AG08395 (cell line): Measurements from ENCODE around the gene GALNT16.

Experiments used
- DNase-seq: peaks from one replicate; pipeline ENCODE4 v3.0.0; 2012; ENCODE audit warnings: mixed read lengths, low spot score

Gene GALNT16

GRCh38 chr14:69317102-69317755, 57.3 kb downstream of the GALNT16 start:
- peak; percentile 100 for DNase-seq

DNA sequence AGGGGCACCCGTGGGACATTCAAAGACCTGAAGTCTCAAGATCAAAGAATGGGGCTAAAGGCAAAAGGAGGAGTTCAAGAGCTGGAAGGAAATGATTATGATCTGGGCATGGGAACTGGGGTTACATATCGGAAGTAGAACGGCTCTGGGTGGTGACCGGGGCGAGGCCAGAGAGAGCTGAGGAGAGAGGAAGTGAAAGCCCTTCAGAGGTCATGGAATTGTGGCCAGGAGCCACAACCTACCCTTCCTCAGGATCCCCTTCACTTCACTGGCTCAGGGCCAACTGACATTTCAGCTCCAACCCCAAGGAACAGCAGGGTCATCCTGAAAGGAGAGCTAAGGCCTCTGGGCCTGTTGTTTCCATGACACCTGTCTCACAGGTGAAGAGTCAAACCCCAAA, 57.8 kb downstream of the GALNT16 start:
- DNase-seq: no peak

DNA sequence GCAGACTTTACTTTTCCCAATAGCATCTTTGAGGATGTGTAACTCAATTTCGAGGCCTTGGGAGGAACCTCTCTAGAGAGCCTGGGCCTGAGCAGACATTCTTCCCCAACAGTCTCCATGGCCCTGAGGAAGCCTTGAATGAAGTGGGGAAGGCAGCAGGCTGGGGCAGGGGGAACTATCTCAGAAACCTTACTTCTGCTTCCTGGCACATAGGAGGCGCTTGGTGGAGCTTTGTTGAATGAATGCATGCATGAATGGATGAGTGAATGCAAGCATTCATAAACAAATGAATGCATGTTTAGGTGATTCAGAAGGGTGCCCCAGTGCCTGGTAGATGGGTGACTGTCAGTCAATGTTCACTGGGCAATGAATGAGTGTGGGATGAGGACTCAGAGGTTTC, 58.3 kb downstream of the GALNT16 start:
- no peak for DNase-seq

- no peak for DNase-seq
Measured at GRCh38 chr14:69318901-69319475, 59.0 kb downstream of the GALNT16 start.

GRCh38 chr14:69319911-69320310, 60.0 kb downstream of the GALNT16 start:
- no peak for DNase-seq

DNA sequence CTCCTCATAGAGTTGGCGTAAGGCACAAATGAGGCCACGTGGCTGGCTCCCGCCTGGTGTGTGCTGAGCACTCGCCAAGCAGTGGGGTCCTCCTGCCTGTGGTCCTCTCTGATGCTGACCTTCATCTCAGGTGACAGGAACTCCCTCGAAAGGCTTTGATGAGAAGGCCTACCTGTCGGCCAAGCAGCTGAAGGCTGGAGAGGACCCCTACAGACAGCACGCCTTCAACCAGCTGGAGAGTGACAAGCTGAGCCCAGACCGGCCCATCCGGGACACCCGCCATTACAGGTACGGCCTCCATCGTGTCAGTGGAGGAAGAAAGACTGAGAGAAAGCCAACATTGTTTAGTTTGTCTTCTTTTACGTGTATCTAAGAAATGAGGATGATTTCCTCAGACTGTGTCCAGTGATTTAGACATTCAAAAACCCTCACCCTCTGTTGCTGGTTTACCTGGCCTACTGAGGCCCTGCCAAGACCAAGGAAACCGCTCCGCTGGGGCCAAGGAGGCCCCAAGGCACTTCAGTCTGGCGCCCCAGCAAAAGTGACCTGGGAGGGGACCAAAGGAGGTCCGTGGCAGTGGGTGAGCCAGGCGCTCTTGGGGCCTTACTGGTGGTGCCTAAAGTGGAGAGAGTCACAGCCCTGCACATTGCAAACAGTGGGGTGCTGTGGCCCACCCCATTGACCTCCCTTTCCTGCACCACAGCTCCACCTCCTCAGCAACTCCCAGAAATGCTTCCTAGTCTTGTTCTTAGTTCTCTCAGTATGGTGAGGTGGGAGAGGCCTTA, 60.8 kb downstream of the GALNT16 start:
- DNase-seq: no peak

DNA sequence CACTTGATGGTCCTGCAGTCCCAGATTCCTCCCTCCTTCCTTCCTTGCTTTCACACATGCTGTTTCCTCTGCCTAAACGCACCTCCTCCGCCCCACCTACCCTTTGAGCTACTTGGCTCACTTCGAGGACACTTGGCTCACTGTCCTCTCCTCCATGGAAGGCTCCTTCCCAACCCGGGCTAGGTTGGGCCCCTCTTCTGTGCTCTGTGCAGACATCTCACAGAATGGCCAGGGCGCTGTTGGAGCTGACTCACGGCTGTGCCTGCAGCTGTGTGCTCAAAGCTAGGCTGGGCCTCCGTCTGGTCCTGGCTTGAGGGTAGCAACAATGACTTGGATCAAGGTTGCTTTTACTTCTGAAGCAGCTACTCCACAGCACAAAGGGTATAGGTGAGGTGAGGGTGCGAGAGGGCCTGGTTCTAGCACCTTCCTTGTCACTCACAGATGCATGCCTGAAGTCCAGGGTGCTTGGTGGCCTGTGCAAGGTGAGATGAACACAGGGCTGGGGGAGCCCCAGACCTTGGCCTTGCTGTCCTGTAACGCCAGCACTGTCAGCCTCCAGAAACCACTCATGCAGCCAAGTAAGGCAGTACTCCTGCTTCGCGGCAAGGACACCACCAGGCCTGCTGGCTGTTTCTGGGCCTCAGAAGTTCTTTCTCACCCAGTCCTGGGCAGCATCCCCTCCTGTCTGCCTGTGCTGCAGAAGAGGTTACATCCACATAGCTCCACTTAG, 61.8 kb downstream of the GALNT16 start:
- no peak for DNase-seq

DNA sequence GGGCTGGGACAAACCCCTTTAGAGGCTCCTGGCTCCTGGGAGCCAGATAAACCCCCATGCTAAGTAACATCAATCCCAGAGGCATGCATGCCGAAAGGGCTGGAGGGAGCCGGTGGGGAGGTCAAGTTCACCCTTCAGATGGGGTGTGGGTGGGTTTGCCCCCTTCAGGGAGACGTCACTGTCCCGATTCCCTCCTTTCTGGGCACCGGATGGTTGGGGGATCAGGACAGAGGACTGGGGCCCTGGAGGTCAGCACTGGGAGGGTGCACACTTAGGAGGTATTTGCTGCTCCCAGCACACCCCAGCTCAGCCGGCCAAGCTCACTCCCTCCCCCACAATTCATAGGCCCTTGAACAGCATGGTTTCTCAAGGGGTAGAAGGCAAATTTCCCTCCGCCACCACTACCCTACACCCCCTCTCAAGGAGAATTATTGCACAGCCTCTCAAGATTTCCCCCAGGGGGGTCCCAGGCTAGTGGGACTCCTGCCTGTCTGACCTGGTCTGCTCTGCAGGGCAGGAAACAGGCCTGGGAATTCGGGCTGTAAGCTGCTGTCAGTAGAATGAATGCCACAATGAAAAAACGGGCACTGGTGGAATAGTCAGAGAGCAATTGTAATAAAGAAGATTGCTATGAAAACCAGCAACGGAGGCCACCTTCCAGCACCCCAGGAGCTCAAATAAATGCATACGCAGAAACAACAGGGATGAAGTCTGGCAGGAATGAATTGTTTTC, 63.5 kb downstream of the GALNT16 start:
- DNase-seq: no peak

GRCh38 chr14:69323999-69324282, 64.0 kb downstream of the GALNT16 start:
- no peak for DNase-seq

DNA sequence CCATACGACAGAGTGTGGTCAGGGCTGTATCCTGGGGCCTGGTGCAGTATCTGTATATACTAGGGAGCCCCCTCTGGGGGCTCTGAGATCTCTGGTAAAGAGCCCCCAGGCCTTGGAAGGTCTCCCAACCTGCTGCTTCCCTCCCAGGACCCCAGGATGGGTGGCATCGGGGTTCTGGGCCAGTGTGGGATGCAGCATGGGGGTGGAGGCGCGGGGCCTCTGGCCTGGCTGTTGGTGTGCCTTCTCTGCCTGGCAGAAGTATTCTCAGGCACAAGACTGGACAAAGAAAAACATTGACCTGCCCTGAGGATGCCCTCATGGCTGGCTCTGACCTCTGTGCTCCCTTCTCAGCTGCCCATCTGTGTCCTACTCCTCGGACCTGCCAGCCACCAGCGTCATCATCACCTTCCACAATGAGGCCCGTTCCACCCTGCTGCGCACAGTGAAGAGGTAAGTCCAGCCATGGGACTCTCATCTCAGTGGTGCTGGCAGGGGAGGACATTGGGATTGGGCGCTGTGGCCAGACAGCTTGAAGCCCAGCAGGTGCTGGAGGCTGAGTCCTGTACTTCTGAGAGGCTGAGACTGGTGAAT, 64.5 kb downstream of the GALNT16 start:
- DNase-seq: no peak

GRCh38 chr14:69325086-69325485, 65.1 kb downstream of the GALNT16 start:
- DNase-seq: no peak

GRCh38 chr14:69325646-69326265, 65.8 kb downstream of the GALNT16 start:
- DNase-seq: no peak

DNA sequence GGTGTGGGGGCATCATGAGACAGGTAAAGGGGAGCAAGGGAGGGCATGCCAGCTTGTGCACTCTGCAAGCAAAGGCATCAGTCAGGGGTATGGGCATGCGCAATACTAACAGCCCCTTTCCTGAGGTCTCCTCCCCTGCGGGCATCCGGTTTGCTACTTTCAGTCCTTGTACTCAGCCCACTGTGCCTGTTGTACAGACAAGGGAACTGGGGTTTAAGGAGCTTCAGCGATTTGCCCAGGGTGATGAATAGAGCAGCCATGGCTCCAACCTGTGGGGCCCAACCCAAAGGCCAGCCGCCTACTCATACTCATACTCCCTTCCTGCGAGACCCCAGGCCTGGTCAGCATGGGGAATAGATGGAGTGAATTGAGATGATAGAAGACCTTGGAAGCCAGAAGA, 66.7 kb downstream of the GALNT16 start:
- DNase-seq: no peak

- no peak for DNase-seq
Measured at GRCh38 chr14:69327507-69327906, 67.5 kb downstream of the GALNT16 start.

DNA sequence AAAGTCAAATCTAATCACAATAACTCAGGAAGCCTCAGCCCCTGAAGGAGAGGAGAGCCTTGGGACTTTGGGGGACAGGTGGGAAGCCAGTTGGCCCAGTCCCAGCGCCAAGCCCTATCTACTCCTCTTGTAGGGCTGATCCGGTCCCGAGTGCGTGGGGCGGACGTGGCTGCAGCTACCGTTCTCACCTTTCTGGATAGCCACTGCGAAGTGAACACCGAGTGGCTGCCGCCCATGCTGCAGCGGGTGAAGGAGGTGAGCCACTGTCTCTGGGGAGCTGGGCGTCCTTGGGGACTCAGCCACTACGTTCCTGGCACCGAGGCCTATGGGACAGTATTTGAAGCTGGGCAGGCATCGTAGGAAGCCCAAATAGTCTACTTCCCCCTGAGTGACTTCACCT, 68.4 kb downstream of the GALNT16 start:
- no peak for DNase-seq

DNA sequence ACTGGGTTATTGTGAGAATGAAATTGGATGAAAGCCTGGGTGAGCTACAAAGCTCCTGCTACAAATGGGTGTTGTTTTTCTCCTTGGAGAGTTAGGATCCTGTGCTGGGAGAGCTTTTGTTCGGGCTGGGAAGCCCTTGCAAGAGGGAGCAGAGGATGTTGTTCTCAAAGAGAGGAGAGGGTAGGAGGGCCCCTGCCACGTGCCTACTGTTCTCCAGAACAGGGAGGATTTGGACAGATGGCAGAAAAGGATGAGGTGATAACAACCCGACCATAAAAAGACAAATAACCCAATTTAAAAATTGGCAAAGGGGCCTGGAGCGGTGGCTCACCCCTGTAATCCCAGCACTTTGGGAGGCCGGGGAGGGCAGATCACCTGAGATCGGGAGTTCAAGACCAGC, 68.8 kb downstream of the GALNT16 start:
- no peak for DNase-seq

DNA sequence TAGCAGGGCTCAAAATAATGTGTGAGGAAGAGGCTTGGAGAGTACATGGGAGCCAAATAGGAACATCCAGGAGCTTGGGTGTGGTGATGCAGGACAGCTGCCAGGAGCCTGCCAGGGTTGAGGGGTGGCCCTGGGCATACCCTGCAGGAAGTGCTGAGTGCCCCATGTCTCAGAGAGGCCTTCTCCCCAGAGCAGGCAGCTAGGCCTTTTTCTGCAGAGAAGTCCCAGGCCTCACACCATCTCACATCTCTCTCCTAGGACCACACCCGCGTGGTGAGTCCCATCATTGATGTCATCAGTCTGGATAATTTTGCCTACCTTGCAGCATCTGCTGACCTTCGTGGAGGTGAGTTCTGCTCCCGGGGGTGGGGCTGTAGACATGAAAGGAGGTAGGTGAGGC, 71.2 kb downstream of the GALNT16 start:
- no peak for DNase-seq

GRCh38 chr14:69332782-69333395, 72.9 kb downstream of the GALNT16 start:
- no peak for DNase-seq

DNA sequence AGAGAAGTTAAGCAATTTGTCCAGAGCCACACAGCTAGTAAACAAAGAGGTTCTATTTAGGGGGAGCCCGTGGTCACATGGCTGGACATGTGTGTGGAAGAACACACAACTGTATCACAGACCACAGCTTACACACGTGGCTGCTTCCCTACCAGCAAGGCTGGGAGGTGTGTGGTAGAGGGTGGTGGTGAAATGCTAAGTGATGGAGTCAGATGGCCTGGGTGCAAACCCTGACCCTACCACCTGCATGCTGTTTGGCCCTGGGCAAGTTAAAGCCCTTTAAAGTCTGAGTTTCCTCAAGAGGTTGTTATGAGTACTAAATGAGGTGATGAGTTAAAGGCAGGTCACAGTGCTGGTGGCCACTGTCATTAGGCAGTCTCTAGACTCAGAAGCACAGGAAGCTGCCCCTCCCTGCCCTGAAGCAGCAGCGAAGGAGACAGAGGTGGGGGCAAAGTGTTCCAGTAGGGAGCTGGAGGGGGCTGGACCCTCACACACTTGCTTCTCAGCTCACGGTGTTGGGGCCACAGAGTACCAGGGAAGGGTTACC, 73.9 kb downstream of the GALNT16 start:
- DNase-seq: no peak

GRCh38 chr14:69334576-69334975, 74.6 kb downstream of the GALNT16 start:
- no peak for DNase-seq

DNA sequence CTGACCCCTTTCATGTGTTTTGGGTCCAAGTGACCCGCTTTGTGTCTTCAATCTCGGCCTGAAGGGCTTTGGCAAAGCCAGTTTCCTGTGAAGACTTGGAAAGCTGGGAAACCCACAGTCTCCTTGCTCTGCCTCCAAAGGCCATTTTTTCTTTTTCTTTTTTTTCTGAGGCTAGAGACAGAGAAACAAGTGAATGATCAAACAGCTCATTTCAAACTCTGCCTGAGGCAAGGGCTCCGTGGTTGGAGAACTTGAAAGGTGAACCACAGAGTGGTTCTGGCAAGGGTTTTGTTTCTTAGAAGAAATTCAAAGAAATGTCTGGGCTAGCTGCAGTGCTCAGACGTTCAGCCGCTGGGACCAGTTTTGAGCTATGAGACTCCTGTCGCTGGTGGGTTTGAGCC, 75.4 kb downstream of the GALNT16 start:
- no peak for DNase-seq
